HL-60 (cell line): ENCODE results near the gene DCHS2.

Source experiments
- GABPA ChIP-seq: IDR thresholded peaks from 2 replicates; pipeline ENCODE4 v1.6.1; 2012; ENCODE audit warnings: low read depth
- POLR2AphosphoS5 ChIP-seq: IDR thresholded peaks from 2 replicates; pipeline ENCODE4 v1.6.1; 2012; ENCODE audit warnings: low read depth
- TF ChIP-seq, protein P1 (sequence below): IDR thresholded peaks from 2 replicates; pipeline ENCODE4 v1.6.1; 2012; ENCODE audit warnings: low read depth; ENCODE audit not compliant: insufficient replicate concordance
- TF ChIP-seq, protein P2 (sequence below): IDR thresholded peaks from one replicate; pipeline ENCODE4 v1.5.1; 2011; ENCODE audit warnings: low read length, control low read depth, inconsistent platforms; ENCODE audit not compliant: insufficient read depth

GRCh38 chr4:154492288-154492687 is 689 bp upstream of the DCHS2 start:
- TF ChIP-seq, protein P1, sequence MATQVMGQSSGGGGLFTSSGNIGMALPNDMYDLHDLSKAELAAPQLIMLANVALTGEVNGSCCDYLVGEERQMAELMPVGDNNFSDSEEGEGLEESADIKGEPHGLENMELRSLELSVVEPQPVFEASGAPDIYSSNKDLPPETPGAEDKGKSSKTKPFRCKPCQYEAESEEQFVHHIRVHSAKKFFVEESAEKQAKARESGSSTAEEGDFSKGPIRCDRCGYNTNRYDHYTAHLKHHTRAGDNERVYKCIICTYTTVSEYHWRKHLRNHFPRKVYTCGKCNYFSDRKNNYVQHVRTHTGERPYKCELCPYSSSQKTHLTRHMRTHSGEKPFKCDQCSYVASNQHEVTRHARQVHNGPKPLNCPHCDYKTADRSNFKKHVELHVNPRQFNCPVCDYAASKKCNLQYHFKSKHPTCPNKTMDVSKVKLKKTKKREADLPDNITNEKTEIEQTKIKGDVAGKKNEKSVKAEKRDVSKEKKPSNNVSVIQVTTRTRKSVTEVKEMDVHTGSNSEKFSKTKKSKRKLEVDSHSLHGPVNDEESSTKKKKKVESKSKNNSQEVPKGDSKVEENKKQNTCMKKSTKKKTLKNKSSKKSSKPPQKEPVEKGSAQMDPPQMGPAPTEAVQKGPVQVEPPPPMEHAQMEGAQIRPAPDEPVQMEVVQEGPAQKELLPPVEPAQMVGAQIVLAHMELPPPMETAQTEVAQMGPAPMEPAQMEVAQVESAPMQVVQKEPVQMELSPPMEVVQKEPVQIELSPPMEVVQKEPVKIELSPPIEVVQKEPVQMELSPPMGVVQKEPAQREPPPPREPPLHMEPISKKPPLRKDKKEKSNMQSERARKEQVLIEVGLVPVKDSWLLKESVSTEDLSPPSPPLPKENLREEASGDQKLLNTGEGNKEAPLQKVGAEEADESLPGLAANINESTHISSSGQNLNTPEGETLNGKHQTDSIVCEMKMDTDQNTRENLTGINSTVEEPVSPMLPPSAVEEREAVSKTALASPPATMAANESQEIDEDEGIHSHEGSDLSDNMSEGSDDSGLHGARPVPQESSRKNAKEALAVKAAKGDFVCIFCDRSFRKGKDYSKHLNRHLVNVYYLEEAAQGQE = no peak
- TF ChIP-seq, protein P2, sequence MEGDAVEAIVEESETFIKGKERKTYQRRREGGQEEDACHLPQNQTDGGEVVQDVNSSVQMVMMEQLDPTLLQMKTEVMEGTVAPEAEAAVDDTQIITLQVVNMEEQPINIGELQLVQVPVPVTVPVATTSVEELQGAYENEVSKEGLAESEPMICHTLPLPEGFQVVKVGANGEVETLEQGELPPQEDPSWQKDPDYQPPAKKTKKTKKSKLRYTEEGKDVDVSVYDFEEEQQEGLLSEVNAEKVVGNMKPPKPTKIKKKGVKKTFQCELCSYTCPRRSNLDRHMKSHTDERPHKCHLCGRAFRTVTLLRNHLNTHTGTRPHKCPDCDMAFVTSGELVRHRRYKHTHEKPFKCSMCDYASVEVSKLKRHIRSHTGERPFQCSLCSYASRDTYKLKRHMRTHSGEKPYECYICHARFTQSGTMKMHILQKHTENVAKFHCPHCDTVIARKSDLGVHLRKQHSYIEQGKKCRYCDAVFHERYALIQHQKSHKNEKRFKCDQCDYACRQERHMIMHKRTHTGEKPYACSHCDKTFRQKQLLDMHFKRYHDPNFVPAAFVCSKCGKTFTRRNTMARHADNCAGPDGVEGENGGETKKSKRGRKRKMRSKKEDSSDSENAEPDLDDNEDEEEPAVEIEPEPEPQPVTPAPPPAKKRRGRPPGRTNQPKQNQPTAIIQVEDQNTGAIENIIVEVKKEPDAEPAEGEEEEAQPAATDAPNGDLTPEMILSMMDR = no peak
- TF ChIP-seq POLR2AphosphoS5 (no peak), GABPA (no peak)
